ENCODE results near the gene COBL.

Gene COBL

DNA sequence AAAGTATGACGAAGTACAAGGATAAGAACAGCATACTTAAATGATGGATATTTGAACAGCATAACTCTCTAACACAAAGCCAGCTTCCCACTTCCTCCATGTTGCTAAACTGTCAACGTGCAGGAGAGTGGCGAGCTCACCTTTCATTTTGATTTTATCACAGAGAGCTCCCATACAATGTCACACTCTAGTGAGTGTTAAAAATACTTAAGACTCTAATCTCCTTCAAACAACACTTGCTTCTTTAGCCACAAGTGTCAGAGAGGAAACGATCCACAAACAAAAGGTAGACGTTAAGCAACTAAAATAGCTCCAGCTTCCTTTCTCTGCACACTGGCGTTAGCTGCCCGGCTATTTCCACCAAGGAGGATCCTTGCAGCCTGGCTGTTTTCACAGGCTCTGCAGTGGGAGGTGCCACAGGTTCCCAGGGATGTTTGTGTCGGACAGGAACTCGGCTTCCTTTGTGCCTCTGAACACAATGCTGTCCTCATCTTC, 194.6 kb downstream of the COBL start:
- H3K4me3 ChIP-seq (ENCODE audit: low read length): peak overlapping the region; percentile 51
- H3K9me2 ChIP-seq (replicated peaks; ENCODE audit: control insufficient read depth, low read length): no peaks in the 10 kb centered on the region
- H3K27ac ChIP-seq (ENCODE audit: low read depth, low read length): peak overlapping the region; percentile 18
- no peaks in the 10 kb centered on the region for H3K36me3 ChIP-seq (ENCODE audit: control insufficient read depth, low read length)
- no peaks in the 10 kb centered on the region for H3K27me3 ChIP-seq (ENCODE audit: control insufficient read depth, low read length)
- H3F3A ChIP-seq (ENCODE audit: control insufficient read depth, insufficient read depth): no peaks in the 10 kb centered on the region
- TF ChIP-seq EZH2phosphoT487 (IDR thresholded peaks at IDR 0.05; ENCODE audit: borderline replicate concordance, low read length): no peak
- TF ChIP-seq, protein P1, sequence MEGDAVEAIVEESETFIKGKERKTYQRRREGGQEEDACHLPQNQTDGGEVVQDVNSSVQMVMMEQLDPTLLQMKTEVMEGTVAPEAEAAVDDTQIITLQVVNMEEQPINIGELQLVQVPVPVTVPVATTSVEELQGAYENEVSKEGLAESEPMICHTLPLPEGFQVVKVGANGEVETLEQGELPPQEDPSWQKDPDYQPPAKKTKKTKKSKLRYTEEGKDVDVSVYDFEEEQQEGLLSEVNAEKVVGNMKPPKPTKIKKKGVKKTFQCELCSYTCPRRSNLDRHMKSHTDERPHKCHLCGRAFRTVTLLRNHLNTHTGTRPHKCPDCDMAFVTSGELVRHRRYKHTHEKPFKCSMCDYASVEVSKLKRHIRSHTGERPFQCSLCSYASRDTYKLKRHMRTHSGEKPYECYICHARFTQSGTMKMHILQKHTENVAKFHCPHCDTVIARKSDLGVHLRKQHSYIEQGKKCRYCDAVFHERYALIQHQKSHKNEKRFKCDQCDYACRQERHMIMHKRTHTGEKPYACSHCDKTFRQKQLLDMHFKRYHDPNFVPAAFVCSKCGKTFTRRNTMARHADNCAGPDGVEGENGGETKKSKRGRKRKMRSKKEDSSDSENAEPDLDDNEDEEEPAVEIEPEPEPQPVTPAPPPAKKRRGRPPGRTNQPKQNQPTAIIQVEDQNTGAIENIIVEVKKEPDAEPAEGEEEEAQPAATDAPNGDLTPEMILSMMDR (IDR thresholded peaks at IDR 0.05; ENCODE audit: low read depth, low read length, poor library complexity, severe bottlenecking): no peak
- no peaks in the 10 kb centered on the region for H3K9me3 ChIP-seq (ENCODE audit: control insufficient read depth, insufficient read depth, low read length)
- no peaks in the 10 kb centered on the region for H3K79me2 ChIP-seq (ENCODE audit: control insufficient read depth, low read length)
- no peaks in the 10 kb centered on the region for H4K20me1 ChIP-seq (ENCODE audit: control insufficient read depth, insufficient read depth, low read depth, low read length)
- peak overlapping the region; percentile 64 for H3K4me2 ChIP-seq (ENCODE audit: low read length)
- peaks cover 26% of the 10 kb centered on the region for H3K4me1 ChIP-seq (ENCODE audit: control insufficient read depth, low read length)

DNA sequence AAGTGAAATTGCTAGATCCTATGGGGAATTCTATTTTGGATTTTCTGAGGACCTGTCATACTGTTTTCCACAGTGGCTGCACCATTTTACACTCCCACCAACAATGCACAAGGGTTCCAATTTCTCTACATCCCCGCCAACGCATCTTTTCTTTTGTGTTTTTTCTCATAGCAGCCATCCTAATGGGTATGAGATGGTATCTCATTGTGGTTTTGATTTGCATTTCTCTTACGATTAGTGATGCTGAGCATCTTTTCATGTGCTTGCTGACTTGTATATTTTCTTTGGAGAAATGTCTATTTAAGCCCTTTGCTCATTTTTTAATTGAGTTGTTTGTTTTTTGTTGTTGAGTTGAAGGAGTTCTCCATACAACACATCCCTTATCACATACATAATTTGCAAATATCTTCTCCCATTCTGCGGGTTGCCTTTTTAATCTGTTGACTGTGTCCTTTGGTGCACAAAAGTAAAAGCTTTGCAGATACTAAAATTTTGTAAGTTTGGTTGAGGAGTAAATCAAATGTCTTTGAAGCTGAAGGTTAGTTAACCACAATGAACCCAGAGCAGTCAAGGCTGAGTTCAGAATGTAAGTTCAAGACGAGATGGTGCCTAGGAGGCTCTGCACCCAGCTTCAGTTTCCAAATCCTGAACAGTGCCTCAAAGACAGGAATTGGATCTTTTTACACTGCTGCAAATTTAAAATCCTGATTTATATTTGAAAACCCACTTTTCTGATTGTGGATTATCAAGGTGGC, 195.4 kb downstream of the COBL start:
- Histone ChIP-seq H3F3A (ENCODE audit: control insufficient read depth, insufficient read depth) (no peaks in the 10 kb centered on the region), H3K36me3 (ENCODE audit: control insufficient read depth, low read length) (no peaks in the 10 kb centered on the region), H3K4me2 (ENCODE audit: low read length) (peak overlapping the region; percentile 64), H3K4me1 (ENCODE audit: control insufficient read depth, low read length) (peaks cover 26% of the 10 kb centered on the region), H3K9me2 (replicated peaks; ENCODE audit: control insufficient read depth, low read length) (no peaks in the 10 kb centered on the region), H3K27ac (ENCODE audit: low read depth, low read length) (peak overlapping the region; percentile 18), H3K79me2 (ENCODE audit: control insufficient read depth, low read length) (no peaks in the 10 kb centered on the region), H3K27me3 (ENCODE audit: control insufficient read depth, low read length) (no peaks in the 10 kb centered on the region), H3K9me3 (ENCODE audit: control insufficient read depth, insufficient read depth, low read length) (peaks cover under 1% of the 10 kb centered on the region; the same call in 1 of the 2 replicates), H4K20me1 (ENCODE audit: control insufficient read depth, insufficient read depth, low read depth, low read length) (no peaks in the 10 kb centered on the region), H3K4me3 (ENCODE audit: low read length) (peak overlapping the region; percentile 51)
- TF ChIP-seq, protein P1 (IDR thresholded peaks at IDR 0.05; ENCODE audit: low read depth, low read length, poor library complexity, severe bottlenecking): no peak

DNA sequence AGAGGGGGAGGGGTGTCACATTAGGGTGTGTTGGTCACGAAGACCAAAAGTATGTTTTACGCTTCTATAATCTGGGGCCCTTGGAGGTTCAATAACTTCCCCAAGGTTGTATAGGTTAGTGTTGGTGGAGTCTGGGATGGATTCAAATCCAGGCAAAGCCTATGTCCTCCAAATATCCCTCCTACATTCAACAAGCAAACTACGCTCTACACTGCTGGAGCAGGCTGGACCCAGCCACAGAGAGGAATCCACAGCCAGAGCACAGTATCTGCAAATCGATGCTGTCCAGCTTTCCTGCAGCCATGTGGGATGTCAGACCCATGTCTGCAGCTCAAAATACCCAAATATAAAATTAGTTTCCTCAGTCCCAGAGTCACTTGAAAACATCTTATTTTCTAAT, 198.0 kb downstream of the COBL start:
- Histone ChIP-seq H3F3A (ENCODE audit: control insufficient read depth, insufficient read depth) (no peaks in the 10 kb centered on the region), H3K36me3 (ENCODE audit: control insufficient read depth, low read length) (no peaks in the 10 kb centered on the region), H3K4me3 (ENCODE audit: low read length) (no peak overlapping the region), H4K20me1 (ENCODE audit: control insufficient read depth, insufficient read depth, low read depth, low read length) (no peaks in the 10 kb centered on the region), H3K4me1 (ENCODE audit: control insufficient read depth, low read length) (peaks cover 26% of the 10 kb centered on the region), H3K9me3 (ENCODE audit: control insufficient read depth, insufficient read depth, low read length) (peaks cover 6% of the 10 kb centered on the region; the same call in 1 of the 2 replicates), H3K4me2 (ENCODE audit: low read length) (no peak overlapping the region), H3K79me2 (ENCODE audit: control insufficient read depth, low read length) (no peaks in the 10 kb centered on the region), H3K27ac (ENCODE audit: low read depth, low read length) (no peak overlapping the region), H3K9me2 (replicated peaks; ENCODE audit: control insufficient read depth, low read length) (no peaks in the 10 kb centered on the region), H3K27me3 (ENCODE audit: control insufficient read depth, low read length) (no peaks in the 10 kb centered on the region)
- TF ChIP-seq EZH2phosphoT487 (IDR thresholded peaks at IDR 0.05; ENCODE audit: borderline replicate concordance, low read length): no peak
- TF ChIP-seq, protein P1 (IDR thresholded peaks at IDR 0.05; ENCODE audit: low read depth, low read length, poor library complexity, severe bottlenecking): no peak
